Neural progenitor cell (in vitro differentiated cells): ENCODE data around the gene AK4.
"Not testable (repeated sequence)": the region's sequence is repeated elsewhere in the genome, so short reads cannot be mapped to it uniquely, and the experiment has no call there.

Experiments used
- EZH2 ChIP-seq: fragments of 200-600 bp; sonication (generic); IDR thresholded peaks from 2 replicates; pipeline ENCODE4 v1.6.1; 2017; ENCODE audit warnings: antibody characterized with exemption, mild to moderate bottlenecking, moderate library complexity
- TF ChIP-seq, protein P1 (sequence below): fragments of 200-600 bp; sonication (generic); IDR thresholded peaks from 2 replicates; pipeline ENCODE4 v1.5.1; 2017; ENCODE audit warnings: antibody characterized with exemption, mild to moderate bottlenecking

DNA sequence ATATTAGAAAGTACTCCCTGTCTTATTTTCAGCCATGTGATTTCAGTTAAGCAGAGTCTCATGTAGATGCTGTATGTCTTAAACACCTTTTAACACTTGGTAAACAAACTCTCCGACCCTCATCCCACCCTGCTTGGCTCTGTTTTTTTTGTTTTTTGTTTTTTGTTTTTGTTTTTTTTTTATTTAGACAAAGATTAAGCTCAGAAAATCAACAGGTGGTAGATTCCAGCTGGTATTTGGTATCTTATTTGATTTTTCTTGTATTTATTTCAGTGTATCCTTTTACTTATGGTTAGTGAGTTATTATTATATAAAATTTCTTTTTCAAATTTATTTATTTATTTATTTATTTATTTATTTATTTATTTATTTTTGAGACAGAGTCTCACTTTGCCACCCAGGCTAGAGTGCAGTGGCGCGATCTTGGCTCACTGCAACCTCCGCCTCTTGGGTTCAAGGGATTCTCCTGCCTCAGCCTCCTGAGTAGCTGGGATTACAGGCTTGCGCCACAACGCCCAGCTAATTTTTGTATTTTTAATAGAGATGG lies 4.8 kb upstream of the AK4 start:
- TF ChIP-seq, protein P1, sequence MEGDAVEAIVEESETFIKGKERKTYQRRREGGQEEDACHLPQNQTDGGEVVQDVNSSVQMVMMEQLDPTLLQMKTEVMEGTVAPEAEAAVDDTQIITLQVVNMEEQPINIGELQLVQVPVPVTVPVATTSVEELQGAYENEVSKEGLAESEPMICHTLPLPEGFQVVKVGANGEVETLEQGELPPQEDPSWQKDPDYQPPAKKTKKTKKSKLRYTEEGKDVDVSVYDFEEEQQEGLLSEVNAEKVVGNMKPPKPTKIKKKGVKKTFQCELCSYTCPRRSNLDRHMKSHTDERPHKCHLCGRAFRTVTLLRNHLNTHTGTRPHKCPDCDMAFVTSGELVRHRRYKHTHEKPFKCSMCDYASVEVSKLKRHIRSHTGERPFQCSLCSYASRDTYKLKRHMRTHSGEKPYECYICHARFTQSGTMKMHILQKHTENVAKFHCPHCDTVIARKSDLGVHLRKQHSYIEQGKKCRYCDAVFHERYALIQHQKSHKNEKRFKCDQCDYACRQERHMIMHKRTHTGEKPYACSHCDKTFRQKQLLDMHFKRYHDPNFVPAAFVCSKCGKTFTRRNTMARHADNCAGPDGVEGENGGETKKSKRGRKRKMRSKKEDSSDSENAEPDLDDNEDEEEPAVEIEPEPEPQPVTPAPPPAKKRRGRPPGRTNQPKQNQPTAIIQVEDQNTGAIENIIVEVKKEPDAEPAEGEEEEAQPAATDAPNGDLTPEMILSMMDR = not testable (repeated sequence)
- not testable (repeated sequence) for TF ChIP-seq EZH2
